Panc1 (cell line): Measurements from ENCODE around the gene DEAF1.

Experiments
- CTCF ChIP-seq: fragments of 450-650 bp; IDR thresholded peaks from 2 replicates; pipeline ENCODE4 v1.5.1; 2017; ENCODE audit warnings: mild to moderate bottlenecking
- POLR2AphosphoS5 ChIP-seq: IDR thresholded peaks from 2 replicates; pipeline ENCODE4 v1.6.1; 2012; ENCODE audit warnings: mild to moderate bottlenecking, low read depth, low read length, moderate library complexity

GRCh38 chr11:621838-622237, 73.2 kb downstream of the DEAF1 start:
- TF ChIP-seq CTCF (no peak), POLR2AphosphoS5 (no peak)
